ENCODE results near the gene ZNF593OS. TPM values are rescaled to one million over a fixed set of nuclear protein-coding genes. Genes with fewer than 3 reads are reported as not detected.

ZNF593OS gene
- total RNA-seq, 4 donors from 2014 or later, result 0.66 TPM; not detected in 2

DNA sequence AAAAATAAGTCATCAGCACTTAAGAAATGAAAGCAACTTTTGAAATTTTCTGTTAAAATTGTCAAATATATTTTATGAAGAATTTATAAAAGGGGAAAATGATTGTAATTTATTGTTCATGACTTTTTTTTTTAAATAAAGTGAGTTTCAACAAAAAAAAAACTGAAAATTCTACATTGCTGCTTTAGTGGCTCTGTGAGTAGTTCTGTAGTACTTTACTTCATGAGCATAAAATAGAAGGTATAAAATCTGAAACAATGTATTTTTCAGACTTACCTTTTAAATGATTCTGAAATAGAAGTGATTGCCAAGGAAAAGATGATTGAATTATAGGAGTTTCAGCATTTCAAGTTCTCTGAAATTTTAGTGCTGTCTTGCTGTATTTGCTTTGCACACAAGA is 46.2 kb downstream of the ZNF593OS start:
- DNase-seq (no peak), ATAC-seq (no peak)
- in situ Hi-C loops (cut with MboI; ENCODE audit: low sequenced_read_pairs in 4 of 4) (loop anchor here in 1 of 4 donors (25.0 kb wide), 1 partner anchor 238 kb away; the partner anchor contains the start of gene PAQR7), intact Hi-C loops (cut with DNase I; ENCODE audit: low total_unique reads) (loop anchor here (2.0 kb wide), 1 partner anchor 15 kb away; the partner anchor contains the start of gene PDIK1L)
- no peaks in the 10 kb centered on the region for H3K27me3 ChIP-seq
- no peak overlapping the region for H3K4me3 ChIP-seq
- H3K36me3 ChIP-seq, result no peaks in the 10 kb centered on the region
- peak overlapping the region; percentile 17 to 89 (median 81) for H3K27ac ChIP-seq
- peaks cover 53 to 58% of the 10 kb centered on the region in 2 donors for H3K4me1 ChIP-seq
- TF ChIP-seq, protein P1, sequence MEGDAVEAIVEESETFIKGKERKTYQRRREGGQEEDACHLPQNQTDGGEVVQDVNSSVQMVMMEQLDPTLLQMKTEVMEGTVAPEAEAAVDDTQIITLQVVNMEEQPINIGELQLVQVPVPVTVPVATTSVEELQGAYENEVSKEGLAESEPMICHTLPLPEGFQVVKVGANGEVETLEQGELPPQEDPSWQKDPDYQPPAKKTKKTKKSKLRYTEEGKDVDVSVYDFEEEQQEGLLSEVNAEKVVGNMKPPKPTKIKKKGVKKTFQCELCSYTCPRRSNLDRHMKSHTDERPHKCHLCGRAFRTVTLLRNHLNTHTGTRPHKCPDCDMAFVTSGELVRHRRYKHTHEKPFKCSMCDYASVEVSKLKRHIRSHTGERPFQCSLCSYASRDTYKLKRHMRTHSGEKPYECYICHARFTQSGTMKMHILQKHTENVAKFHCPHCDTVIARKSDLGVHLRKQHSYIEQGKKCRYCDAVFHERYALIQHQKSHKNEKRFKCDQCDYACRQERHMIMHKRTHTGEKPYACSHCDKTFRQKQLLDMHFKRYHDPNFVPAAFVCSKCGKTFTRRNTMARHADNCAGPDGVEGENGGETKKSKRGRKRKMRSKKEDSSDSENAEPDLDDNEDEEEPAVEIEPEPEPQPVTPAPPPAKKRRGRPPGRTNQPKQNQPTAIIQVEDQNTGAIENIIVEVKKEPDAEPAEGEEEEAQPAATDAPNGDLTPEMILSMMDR (IDR thresholded peaks at IDR 0.05 in 4 of 5, conservative IDR thresholded peaks at IDR 0.05 in 1 of 5), result no peak
- no peak for TF ChIP-seq POLR2A (IDR thresholded peaks at IDR 0.05)
- H3K9me3 ChIP-seq, result no peaks in the 10 kb centered on the region

DNA sequence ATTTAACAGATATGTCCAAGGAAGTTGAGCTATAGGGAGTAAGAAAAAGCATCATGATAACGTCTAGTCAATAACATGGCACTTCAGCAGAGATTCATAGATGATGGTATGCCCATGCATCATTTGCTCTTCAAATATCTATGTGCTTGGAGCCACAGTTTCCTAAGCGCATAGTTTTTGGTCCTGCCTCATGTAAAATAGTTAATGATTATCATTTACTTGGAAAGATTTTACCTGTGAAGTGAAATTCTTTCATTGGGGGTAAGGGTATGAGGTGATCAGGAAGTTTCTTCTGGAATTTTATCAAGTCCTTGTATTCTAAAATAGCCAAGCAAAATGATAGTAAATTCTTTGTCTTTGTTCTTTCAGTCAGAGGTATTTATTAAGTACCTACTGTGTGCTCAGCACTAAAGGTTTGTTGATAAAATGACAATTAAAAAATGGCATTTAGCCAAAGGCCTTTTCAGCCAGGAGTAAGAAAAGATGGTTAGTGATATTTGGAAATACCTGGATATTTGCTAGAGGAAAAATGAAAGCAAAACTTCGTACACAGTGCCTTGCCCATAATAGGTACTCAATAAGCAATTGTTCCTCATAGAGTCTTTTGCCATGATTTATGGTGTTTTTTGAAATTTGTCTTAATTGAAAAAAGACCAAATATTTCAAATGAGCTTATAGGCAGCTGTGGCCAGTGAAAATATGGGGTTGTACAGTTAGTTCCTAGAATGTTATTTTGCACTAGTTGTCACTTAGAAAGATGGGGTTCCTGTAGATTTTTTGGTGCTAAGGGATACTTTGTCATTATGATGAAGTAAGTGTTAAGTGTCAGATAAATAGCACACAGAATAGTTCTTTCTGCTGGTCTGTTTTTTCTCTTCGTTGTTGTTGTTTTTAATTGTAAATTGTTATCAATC is 47.0 kb downstream of the ZNF593OS start:
- Histone ChIP-seq H3K9me3 (no peaks in the 10 kb centered on the region), H3K36me3 (no peaks in the 10 kb centered on the region), H3K4me3 (no peak overlapping the region), H3K4me1 (peaks cover 53 to 62% of the 10 kb centered on the region in 2 donors), H3K27ac (peak overlapping the region; percentile 78 to 89 (median 84)), H3K27me3 (no peaks in the 10 kb centered on the region)
- in situ Hi-C loops (cut with MboI; ENCODE audit: low sequenced_read_pairs in 4 of 4) (loop anchor here in 1 of 4 donors (25.0 kb wide), 1 partner anchor 237 kb away; the partner anchor contains the start of gene PAQR7), intact Hi-C loops (cut with DNase I; ENCODE audit: low total_unique reads) (loop anchor here (2.0 kb wide), 1 partner anchor 14 kb away; the partner anchor contains the start of gene PDIK1L)
- TF ChIP-seq POLR2A (IDR thresholded peaks at IDR 0.05), result no peak
- TF ChIP-seq, protein P1 (IDR thresholded peaks at IDR 0.05 in 4 of 5, conservative IDR thresholded peaks at IDR 0.05 in 1 of 5), result no peak
- DNase-seq (no peak), ATAC-seq (no peak)

DNA sequence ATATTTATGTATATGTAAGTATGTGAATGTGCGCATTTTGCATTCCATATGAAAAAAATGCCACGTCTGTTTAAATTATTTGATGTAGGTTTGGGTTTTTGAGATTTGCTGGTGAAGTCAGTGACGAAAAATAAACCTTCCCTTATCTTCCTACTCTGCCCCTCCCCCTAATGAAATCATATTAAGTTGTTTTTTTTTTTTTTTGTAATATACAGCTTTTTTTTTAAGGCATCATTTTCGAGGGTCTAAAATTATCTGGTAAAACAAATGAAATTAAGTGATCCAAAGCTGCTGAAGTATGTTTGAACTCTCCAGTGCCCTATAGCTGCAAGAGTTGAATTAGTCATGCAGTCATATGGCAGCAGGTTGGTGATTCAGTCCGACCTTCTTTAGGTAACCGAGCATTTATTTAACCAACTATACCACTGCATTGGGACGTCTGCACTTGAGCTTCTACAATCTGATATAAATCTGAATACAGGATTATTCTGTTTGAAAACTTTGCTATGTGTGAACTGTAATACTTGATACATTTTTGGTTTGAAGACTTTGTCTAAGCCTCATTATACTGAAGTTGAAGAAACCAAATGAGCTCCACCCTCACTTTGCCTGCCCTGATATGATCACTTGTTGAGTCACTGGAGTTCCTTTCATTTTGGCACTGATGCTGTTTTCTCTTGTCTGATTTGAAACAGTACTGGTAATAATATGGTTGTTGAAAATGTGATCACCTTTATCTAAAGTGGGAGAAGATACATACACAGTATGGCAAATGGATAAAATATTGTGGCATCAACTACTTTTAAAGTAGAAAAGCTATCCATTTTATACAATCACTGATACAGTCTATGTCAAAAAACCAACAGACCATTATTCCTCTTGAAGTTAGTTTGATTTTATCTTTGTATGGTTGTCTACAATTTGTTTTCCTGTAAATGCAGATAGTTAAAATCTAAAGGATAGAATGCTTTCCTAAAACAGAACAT is 48.4 kb downstream of the ZNF593OS start:
- DNase-seq (peak in 1 of 2 donors; percentile 13), ATAC-seq (peak; percentile 83 to 84)
- no peaks in the 10 kb centered on the region for H3K27me3 ChIP-seq
- TF ChIP-seq, protein P1 (IDR thresholded peaks at IDR 0.05 in 4 of 5, conservative IDR thresholded peaks at IDR 0.05 in 1 of 5), result no peak
- TF ChIP-seq POLR2A (IDR thresholded peaks at IDR 0.05), result no peak
- H3K9me3 ChIP-seq, result no peaks in the 10 kb centered on the region
- intact Hi-C loops (cut with DNase I; ENCODE audit: low total_unique reads) (no loop called here), in situ Hi-C loops (cut with MboI; ENCODE audit: low sequenced_read_pairs in 4 of 4) (no loop called here)
- H3K36me3 ChIP-seq, result peaks cover 0 to 12% of the 10 kb centered on the region in 2 donors
- H3K4me1 ChIP-seq, result peaks cover 53 to 66% of the 10 kb centered on the region in 2 donors
- H3K27ac ChIP-seq, result peak overlapping the region; percentile 78 to 89 (median 84)
- H3K4me3 ChIP-seq, result no peak overlapping the region
